ENCODE results near the gene DHDH. TPM values are rescaled to one million over a fixed set of nuclear protein-coding genes. Genes with fewer than 3 reads are reported as not detected.

DHDH gene
- total and polyA plus RNA-seq, 2 of the 13 experiments (the other 11 are each of a cell fraction or from before 2014, with no cell fraction given) = 0.13 to 0.91 TPM

- peak; percentile 37 for TF ChIP-seq ZNF18 (CRISPR knock-in tag; IDR thresholded peaks at IDR 0.05; ENCODE audit: insufficient replicate concordance)
- 0 out of 2 replicates have a peak, but pooled peaks have one; percentile 7 for TF ChIP-seq ZNF616 (CRISPR knock-in tag; IDR thresholded peaks at IDR 0.05; ENCODE audit: low read depth)
- TF ChIP-seq, protein P1, sequence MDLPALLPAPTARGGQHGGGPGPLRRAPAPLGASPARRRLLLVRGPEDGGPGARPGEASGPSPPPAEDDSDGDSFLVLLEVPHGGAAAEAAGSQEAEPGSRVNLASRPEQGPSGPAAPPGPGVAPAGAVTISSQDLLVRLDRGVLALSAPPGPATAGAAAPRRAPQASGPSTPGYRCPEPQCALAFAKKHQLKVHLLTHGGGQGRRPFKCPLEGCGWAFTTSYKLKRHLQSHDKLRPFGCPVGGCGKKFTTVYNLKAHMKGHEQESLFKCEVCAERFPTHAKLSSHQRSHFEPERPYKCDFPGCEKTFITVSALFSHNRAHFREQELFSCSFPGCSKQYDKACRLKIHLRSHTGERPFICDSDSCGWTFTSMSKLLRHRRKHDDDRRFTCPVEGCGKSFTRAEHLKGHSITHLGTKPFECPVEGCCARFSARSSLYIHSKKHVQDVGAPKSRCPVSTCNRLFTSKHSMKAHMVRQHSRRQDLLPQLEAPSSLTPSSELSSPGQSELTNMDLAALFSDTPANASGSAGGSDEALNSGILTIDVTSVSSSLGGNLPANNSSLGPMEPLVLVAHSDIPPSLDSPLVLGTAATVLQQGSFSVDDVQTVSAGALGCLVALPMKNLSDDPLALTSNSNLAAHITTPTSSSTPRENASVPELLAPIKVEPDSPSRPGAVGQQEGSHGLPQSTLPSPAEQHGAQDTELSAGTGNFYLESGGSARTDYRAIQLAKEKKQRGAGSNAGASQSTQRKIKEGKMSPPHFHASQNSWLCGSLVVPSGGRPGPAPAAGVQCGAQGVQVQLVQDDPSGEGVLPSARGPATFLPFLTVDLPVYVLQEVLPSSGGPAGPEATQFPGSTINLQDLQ (CRISPR knock-in tag; IDR thresholded peaks at IDR 0.05) = peak; percentile 36; the same call in 1 of the 2 replicates
- TF ChIP-seq ARNT2 (CRISPR knock-in tag; IDR thresholded peaks at IDR 0.05; ENCODE audit: low read depth) = 0 out of 2 replicates have a peak, but pooled peaks have one; percentile 46
- TF ChIP-seq BRD4 (CRISPR knock-in tag; IDR thresholded peaks at IDR 0.05) = 0 out of 2 replicates have a peak, but pooled peaks have one; percentile 26
- TF ChIP-seq FOXM1 (CRISPR knock-in tag; IDR thresholded peaks at IDR 0.05) = no peak
- TF ChIP-seq SP5 (CRISPR knock-in tag; IDR thresholded peaks at IDR 0.05; ENCODE audit: borderline replicate concordance, low read depth) = no peak
- no peak for TF ChIP-seq MZF1 (CRISPR knock-in tag; IDR thresholded peaks at IDR 0.05; ENCODE audit: borderline replicate concordance)
- 0 out of 2 replicates have a peak, but pooled peaks have one; percentile 8 for TF ChIP-seq ISX (CRISPR knock-in tag; conservative IDR thresholded peaks at IDR 0.05)
- 0 out of 2 replicates have a peak, but pooled peaks have one; percentile 18 for TF ChIP-seq ZNF350 (CRISPR knock-in tag; IDR thresholded peaks at IDR 0.05; ENCODE audit: borderline replicate concordance, low read depth)
- TF ChIP-seq MED1 (CRISPR knock-in tag; IDR thresholded peaks at IDR 0.05) = peak; percentile 0; the same call in 1 of the 2 replicates
- TF ChIP-seq ZBTB7A (CRISPR knock-in tag; IDR thresholded peaks at IDR 0.05) = no peak
- no peak for TF ChIP-seq HDAC1 (CRISPR knock-in tag; IDR thresholded peaks at IDR 0.05)
- 0 out of 2 replicates have a peak, but pooled peaks have one; percentile 32 for TF ChIP-seq ZNF782 (CRISPR knock-in tag; IDR thresholded peaks at IDR 0.05; ENCODE audit: borderline replicate concordance)
- 0 out of 2 replicates have a peak, but pooled peaks have one; percentile 28 for TF ChIP-seq SRY (CRISPR knock-in tag; IDR thresholded peaks at IDR 0.05)
- 0 out of 2 replicates have a peak, but pooled peaks have one; percentile 18 for TF ChIP-seq ISL2 (CRISPR knock-in tag; IDR thresholded peaks at IDR 0.05)
- TF ChIP-seq POLR2G (IDR thresholded peaks at IDR 0.05; ENCODE audit: low read depth, low read length) = peak; percentile 8; the same call in 1 of the 2 replicates
- TF ChIP-seq REL (CRISPR knock-in tag; conservative IDR thresholded peaks at IDR 0.05) = 0 out of 2 replicates have a peak, but pooled peaks have one; percentile 31
- 0 out of 2 replicates have a peak, but pooled peaks have one; percentile 25 for TF ChIP-seq MTA1 (CRISPR knock-in tag; IDR thresholded peaks at IDR 0.05; ENCODE audit: borderline replicate concordance)
- 0 out of 2 replicates have a peak, but pooled peaks have one; percentile 22 for TF ChIP-seq DPF2 (CRISPR knock-in tag; IDR thresholded peaks at IDR 0.05; ENCODE audit: borderline replicate concordance, low read depth)
- TF ChIP-seq ZNF781 (CRISPR knock-in tag; IDR thresholded peaks at IDR 0.05; ENCODE audit: borderline replicate concordance, not compliant biosample characterization) = peak; percentile 58
- TF ChIP-seq KAT7 (CRISPR knock-in tag; IDR thresholded peaks at IDR 0.05; ENCODE audit: borderline replicate concordance) = 0 out of 2 replicates have a peak, but pooled peaks have one; percentile 2
- no peak for TF ChIP-seq DNMT3B (CRISPR knock-in tag; conservative IDR thresholded peaks at IDR 0.05)
- TF ChIP-seq ZNF503 (CRISPR knock-in tag; IDR thresholded peaks at IDR 0.05) = peak; percentile 12; the same call in 1 of the 2 replicates
Observed at GRCh38 chr19:48955308-48955958, 21.9 kb downstream of the DHDH start (continued).
